Endothelial cell of umbilical vein (primary cell): ENCODE results near the gene GRPR. TPM values are rescaled to one million over a fixed set of nuclear protein-coding genes. Genes with fewer than 3 reads are reported as not detected.

ENCODE experiments used
- BruUV-seq: library from RNA; stranded (reverse); fragments of 400-500 nt; replicated peaks from 2 replicates; lab custom pipeline; 2021; lab: Mats Ljungman, UMichigan
- CTCF ChIA-PET: fragments of 300-600, 350-600 bp; sonication (Branson Sonifier 250); formaldehyde crosslinking; loops from one replicate; lab custom pipeline; 2021; ENCODE audit warnings: antibody characterized with exemption, inconsistent platforms; lab: Charles Lee
- POLR2A ChIA-PET: fragments of 300-600, 350-600 bp; sonication (Branson Sonifier 250); formaldehyde crosslinking; loops from one replicate; lab custom pipeline; 2021; ENCODE audit warnings: antibody characterized with exemption, inconsistent platforms; lab: Charles Lee
- DNase-seq: peaks from one replicate; pipeline ENCODE4 v3.0.0-alpha.2; 2011; ENCODE audit warnings: low read depth, low spot score
- FAIRE-seq: peaks from 2 replicates; lab custom pipeline; 2011; peaks lifted over from hg19 to GRCh38; lab: Jason Lieb, UNC
- H2AFZ ChIP-seq: 2 replicates; pipeline ENCODE4 v1.6.0; 2012; ENCODE audit warnings: low read depth, low read length, control low read depth, inconsistent platforms
- H3K27ac ChIP-seq: 2 replicates; pipeline ENCODE4 v1.5.1; 2011; ENCODE audit warnings: low read depth, mild to moderate bottlenecking, control low read depth, low read length, moderate library complexity; ENCODE audit not compliant: insufficient read depth
- H3K27me3 ChIP-seq, 2 experiments: 2 replicates each; pipeline versions ENCODE4 v1.6.0 to v1.6.1; 2011; ENCODE audit warnings: low read length in 2 of 2, mixed read lengths in 1 of 2; ENCODE audit not compliant: control insufficient read depth in 2 of 2, insufficient read depth in 2 of 2
- H3K36me3 ChIP-seq, 2 experiments: 2 replicates in 1 of 2; 3 replicates in 1 of 2; pipeline ENCODE4 v1.5.1; 2011; ENCODE audit warnings: low read length in 2 of 2, mild to moderate bottlenecking in 1 of 2, moderate library complexity in 1 of 2; ENCODE audit not compliant: control insufficient read depth in 2 of 2, insufficient read depth in 2 of 2; ENCODE audit errors: extremely low read depth in 1 of 2
- H3K4me1 ChIP-seq: 3 replicates; pipeline ENCODE4 v1.5.1; 2011; ENCODE audit warnings: mild to moderate bottlenecking, low read length; ENCODE audit not compliant: control insufficient read depth, insufficient read depth; ENCODE audit errors: extremely low read depth
- H3K4me2 ChIP-seq: 2 replicates; pipeline ENCODE4 v1.6.1; 2011; ENCODE audit warnings: low read length, control low read depth, mixed read lengths; ENCODE audit not compliant: insufficient read depth
- H3K4me3 ChIP-seq, 3 experiments: fragments of 200-600 bp in 1 of 3; sonication (generic), shearing (Covaris generic) in 1 of 3; replicated peaks in 1 of 3; 2 replicates each; pipeline ENCODE4 v1.5.1; 2011 to 2016; ENCODE audit warnings: control low read depth in 3 of 3, low read length in 3 of 3, mild to moderate bottlenecking in 2 of 3, inconsistent platforms in 1 of 3, low read depth in 1 of 3, moderate library complexity in 1 of 3; ENCODE audit not compliant: insufficient read depth in 1 of 3
- H3K79me2 ChIP-seq: 2 replicates; pipeline ENCODE4 v1.6.0; 2012; ENCODE audit warnings: low read length, inconsistent platforms; ENCODE audit not compliant: control insufficient read depth, insufficient read depth
- H3K9ac ChIP-seq: replicated peaks from 2 replicates; pipeline ENCODE3; 2011; ENCODE audit warnings: low read length, control low read depth; ENCODE audit not compliant: insufficient read depth; ENCODE audit errors: extremely low read depth
- H3K9me1 ChIP-seq: replicated peaks from 3 replicates; pipeline ENCODE4 v1.6.0; 2011; ENCODE audit warnings: mild to moderate bottlenecking, low read length; ENCODE audit not compliant: control insufficient read depth, insufficient read depth; ENCODE audit errors: extremely low read depth
- H3K9me3 ChIP-seq: replicated peaks from 2 replicates; pipeline ENCODE4 v1.5.1; 2012; ENCODE audit warnings: low read length, inconsistent platforms; ENCODE audit not compliant: control insufficient read depth, insufficient read depth
- H4K20me1 ChIP-seq: replicated peaks from 2 replicates; pipeline ENCODE3; 2011; ENCODE audit warnings: mild to moderate bottlenecking, low read length; ENCODE audit not compliant: control insufficient read depth, insufficient read depth; ENCODE audit errors: extremely low read depth
- EZH2 ChIP-seq: IDR thresholded peaks from 2 replicates; pipeline ENCODE4 v1.6.1; 2012; ENCODE audit warnings: borderline replicate concordance, low read depth, mild to moderate bottlenecking, moderate library complexity, low read length, inconsistent platforms; ENCODE audit not compliant: severe bottlenecking
- FOS ChIP-seq: IDR thresholded peaks from 2 replicates; pipeline ENCODE4 v1.6.1; 2011; ENCODE audit warnings: mild to moderate bottlenecking, low read length, moderate library complexity, borderline replicate concordance; ENCODE audit not compliant: insufficient read depth
- GATA2 ChIP-seq: IDR thresholded peaks from 2 replicates; pipeline ENCODE4 v1.7.0; 2011; ENCODE audit warnings: low read depth, mild to moderate bottlenecking, moderate library complexity, mixed read lengths, low read length; ENCODE audit not compliant: insufficient read length, insufficient read depth
- JUN ChIP-seq: IDR thresholded peaks from 2 replicates; pipeline ENCODE4 v1.6.1; 2011; ENCODE audit warnings: borderline replicate concordance, low read depth; ENCODE audit not compliant: insufficient read length, insufficient read depth
- MYC ChIP-seq: IDR thresholded peaks from one replicate; pipeline ENCODE4 v1.6.1; 2011; ENCODE audit warnings: mild to moderate bottlenecking, low read depth, low read length
- POLR2A ChIP-seq: IDR thresholded peaks from 2 replicates; pipeline ENCODE4 v1.6.1; 2012; ENCODE audit warnings: low read depth, mild to moderate bottlenecking, control low read depth, low read length
- POLR2AphosphoS5 ChIP-seq: IDR thresholded peaks from 2 replicates; pipeline ENCODE4 v1.6.1; 2012; ENCODE audit warnings: low read depth, mild to moderate bottlenecking, control low read depth, low read length, moderate library complexity; ENCODE audit not compliant: insufficient read depth
- dilution Hi-C: fragments of 300-500 bp; cut with MboI; formaldehyde crosslinking; loops from one replicate; pipeline ENCODE4 v1.15.0; 2019; ENCODE audit warnings: low sequenced_read_pairs; ENCODE audit not compliant: extremely low pct_ligation_motif_present
- intact Hi-C: fragments of 100-400 bp; cut with micrococcal nuclease; formaldehyde crosslinking; loops from one replicate; pipeline ENCODE4 v1.10.0; 2022
- polyA plus RNA-seq, 4 experiments: library from polyadenylated mRNA; depleted of rRNA in 3 of 4; stranded (reverse) in 3 of 4; unstranded in 1 of 4; fragments of >200 nt; gene quantifications; 2 replicates each; pipeline versions ENCODE4 v1.2.1 to v1.2.3, GENCODE V29; 2011 to 2012; ENCODE audit warnings: missing spikeins in 1 of 4
- total RNA-seq: library from RNA; stranded (reverse); gene quantifications from 2 replicates; pipeline ENCODE4 v1.2.3, GENCODE V29; 2021
- TF ChIP-seq, protein P1 (sequence below): IDR thresholded peaks from 2 replicates; pipeline ENCODE4 v1.6.1; 2011; ENCODE audit not compliant: insufficient read depth, insufficient read length
- TF ChIP-seq, protein P2 (sequence below), 2 donors: IDR thresholded peaks; 1 replicate in 1 of 2; 2 replicates in 1 of 2; pipeline ENCODE4 v1.5.1; 2011; ENCODE audit warnings: low read length in 2 of 2, mild to moderate bottlenecking in 2 of 2, moderate library complexity in 2 of 2, control low read depth in 1 of 2, inconsistent platforms in 1 of 2, low read depth in 1 of 2; ENCODE audit not compliant: insufficient read depth in 1 of 2; ENCODE audit errors: extremely low read depth in 1 of 2

Gene GRPR
- total and polyA plus RNA-seq, 2 donors (not counting 3 experiments of a cell fraction or from before 2014, with no cell fraction given): 0.11 TPM; not detected in 1

DNA sequence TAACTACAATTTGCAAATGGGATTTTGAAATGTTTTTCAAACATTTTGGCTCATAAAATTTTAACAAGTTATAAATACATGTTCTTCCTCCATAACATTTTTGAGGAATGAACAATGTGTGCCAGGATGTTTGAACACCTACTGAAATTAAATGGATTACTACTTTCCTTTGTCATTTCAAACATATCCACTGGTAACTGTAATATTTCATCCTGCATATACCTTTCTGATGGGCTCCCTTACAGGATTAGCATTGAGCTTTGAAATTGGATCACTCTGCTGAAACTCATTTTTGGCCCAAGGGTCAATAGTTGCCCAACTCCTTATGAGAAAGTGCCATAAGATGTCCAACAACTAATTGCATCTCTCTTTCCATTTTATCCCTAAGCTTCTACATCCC lies 17.6 kb downstream of the GRPR start:
- dilution Hi-C loops (no loop called here), intact Hi-C loops (loop anchor here (5.0 kb wide), 1 partner anchor 36 kb away; no protein-coding TSS in a partner anchor)
- no peak overlapping the region for H3K4me3 ChIP-seq
- no peak overlapping the region for H3K27ac ChIP-seq
- DNase-seq (no peak), FAIRE-seq (peak; percentile 8)
- no peak overlapping the region for H2AFZ ChIP-seq
- H3K4me1 ChIP-seq: no peaks in the 10 kb centered on the region
- H3K27me3 ChIP-seq: no peaks in the 10 kb centered on the region
- H3K9ac ChIP-seq: no peak overlapping the region
- no peaks in the 10 kb centered on the region for H4K20me1 ChIP-seq
- no peak overlapping the region for H3K4me2 ChIP-seq
- ChIA-PET CTCF (no interaction called here), POLR2A (no interaction called here)
- H3K9me3 ChIP-seq: no peaks in the 10 kb centered on the region
- no TSS peak for BruUV-seq
- H3K79me2 ChIP-seq: no peaks in the 10 kb centered on the region
- no peaks in the 10 kb centered on the region for H3K9me1 ChIP-seq
- no peak for TF ChIP-seq POLR2AphosphoS5
- no peak for TF ChIP-seq JUN
- TF ChIP-seq POLR2A: no peak
- no peak for TF ChIP-seq EZH2
- TF ChIP-seq, protein P1, sequence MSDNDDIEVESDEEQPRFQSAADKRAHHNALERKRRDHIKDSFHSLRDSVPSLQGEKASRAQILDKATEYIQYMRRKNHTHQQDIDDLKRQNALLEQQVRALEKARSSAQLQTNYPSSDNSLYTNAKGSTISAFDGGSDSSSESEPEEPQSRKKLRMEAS: no peak
- TF ChIP-seq MYC: no peak
- TF ChIP-seq, protein P2, sequence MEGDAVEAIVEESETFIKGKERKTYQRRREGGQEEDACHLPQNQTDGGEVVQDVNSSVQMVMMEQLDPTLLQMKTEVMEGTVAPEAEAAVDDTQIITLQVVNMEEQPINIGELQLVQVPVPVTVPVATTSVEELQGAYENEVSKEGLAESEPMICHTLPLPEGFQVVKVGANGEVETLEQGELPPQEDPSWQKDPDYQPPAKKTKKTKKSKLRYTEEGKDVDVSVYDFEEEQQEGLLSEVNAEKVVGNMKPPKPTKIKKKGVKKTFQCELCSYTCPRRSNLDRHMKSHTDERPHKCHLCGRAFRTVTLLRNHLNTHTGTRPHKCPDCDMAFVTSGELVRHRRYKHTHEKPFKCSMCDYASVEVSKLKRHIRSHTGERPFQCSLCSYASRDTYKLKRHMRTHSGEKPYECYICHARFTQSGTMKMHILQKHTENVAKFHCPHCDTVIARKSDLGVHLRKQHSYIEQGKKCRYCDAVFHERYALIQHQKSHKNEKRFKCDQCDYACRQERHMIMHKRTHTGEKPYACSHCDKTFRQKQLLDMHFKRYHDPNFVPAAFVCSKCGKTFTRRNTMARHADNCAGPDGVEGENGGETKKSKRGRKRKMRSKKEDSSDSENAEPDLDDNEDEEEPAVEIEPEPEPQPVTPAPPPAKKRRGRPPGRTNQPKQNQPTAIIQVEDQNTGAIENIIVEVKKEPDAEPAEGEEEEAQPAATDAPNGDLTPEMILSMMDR (IDR thresholded peaks at IDR 0.05; ENCODE audit: extremely low read depth in 1 of 2, insufficient read depth in 1 of 2, low read depth in 1 of 2, low read length in 2 of 2): no peak
- TF ChIP-seq GATA2: no peak
- TF ChIP-seq FOS: no peak
- no peaks in the 10 kb centered on the region for H3K36me3 ChIP-seq
